Activated CD4-positive, CD25-positive, alpha-beta regulatory T cell treated with anti-CD3 and anti-CD28 coated beads, Interleukin-2, amount 50 U/mL, for 24 hours (primary cell): ENCODE results near the gene CD1D.
"Not testable (repeated sequence)": the region's sequence is repeated elsewhere in the genome, so short reads cannot be mapped to it uniquely, and the experiment has no call there.

ENCODE experiments used
- ATAC-seq, 2 donors: fragments of 150-1000 bp; cut with Tn5 transposase; one replicate each; pipeline ENCODE4 v1.10.0; 2021; ENCODE audit warnings: mild to moderate bottlenecking in 1 of 2, moderate library complexity in 1 of 2

The CD1D gene

DNA sequence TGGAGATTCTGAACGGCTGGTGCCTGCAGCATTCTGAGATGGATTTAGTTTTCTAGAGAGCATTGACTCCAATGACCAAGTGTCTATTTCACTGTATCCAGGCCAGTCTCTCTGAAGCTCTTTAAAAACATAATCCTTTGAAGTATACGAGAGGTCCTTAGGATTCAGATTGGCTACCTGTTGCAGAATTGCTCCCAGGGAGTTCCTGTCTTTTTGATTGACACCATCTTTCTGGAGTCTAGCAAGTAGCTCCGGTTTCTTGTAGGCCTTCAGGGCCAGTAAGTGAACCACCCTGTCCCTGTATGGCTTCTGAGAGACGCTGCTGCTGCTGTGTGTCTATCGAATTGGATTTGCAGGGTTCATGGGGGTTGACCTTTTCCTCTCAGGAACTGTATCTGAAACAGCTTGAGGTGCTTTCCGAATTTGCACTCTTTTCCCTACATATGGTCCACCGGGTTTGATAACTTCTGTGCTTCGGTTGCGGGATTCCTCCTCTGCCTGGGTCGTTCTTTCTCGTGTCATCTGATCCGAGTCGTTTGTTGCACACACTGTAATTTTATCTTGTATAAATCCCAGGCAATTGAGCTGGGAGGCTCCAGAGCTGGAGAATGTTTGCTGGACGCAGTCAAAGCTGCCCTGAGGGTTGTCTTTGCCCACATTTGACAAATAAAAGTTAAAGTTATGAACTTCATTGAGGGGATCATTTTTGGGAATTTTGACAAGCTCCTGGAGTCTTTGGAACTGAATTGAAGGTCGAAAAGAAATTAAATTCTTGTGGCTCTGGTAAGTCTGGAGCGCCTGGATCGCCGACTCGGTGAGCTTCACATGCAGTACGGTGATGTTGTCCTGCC is 3.6 kb upstream of the CD1D start:
- ATAC-seq: not testable (repeated sequence)

- peak; percentile 66 to 67 for ATAC-seq
These were observed 2.8 kb upstream of the CD1D start for GRCh38 chr1:158177700-158178450.

GRCh38 chr1:158179301-158180041 is 1.2 kb upstream of the CD1D start:
- ATAC-seq: peak in 1 of 2 donors; percentile 40

- ATAC-seq: no peak
These were observed 855 bp downstream of the CD1D start for GRCh38 chr1:158181577-158181922.

GRCh38 chr1:158185770-158186169 is 5.1 kb downstream of the CD1D start:
- no peak for ATAC-seq

GRCh38 chr1:158186180-158186579 is 5.5 kb downstream of the CD1D start:
- no peak for ATAC-seq

GRCh38 chr1:158188611-158189010 is 7.9 kb downstream of the CD1D start:
- no peak for ATAC-seq

DNA sequence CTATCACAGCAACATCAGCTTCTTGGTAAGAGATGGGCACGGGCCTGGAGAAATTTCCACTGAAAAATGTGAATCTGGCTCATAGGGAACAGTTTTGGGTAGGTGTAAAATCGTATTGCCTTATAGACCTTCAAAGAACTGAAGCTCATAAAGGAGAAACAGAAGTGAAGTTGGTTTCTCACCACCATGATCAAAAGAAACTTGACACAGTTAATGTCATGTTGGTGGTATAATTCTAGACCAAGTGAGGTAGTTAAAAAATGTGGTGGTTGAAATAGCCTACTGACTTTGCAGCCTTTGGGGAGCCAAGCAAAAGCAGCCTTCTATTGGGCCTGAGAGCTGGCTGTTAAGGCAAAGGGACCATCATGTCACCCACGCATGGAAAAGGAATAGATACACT is 8.9 kb downstream of the CD1D start:
- no peak for ATAC-seq

DNA sequence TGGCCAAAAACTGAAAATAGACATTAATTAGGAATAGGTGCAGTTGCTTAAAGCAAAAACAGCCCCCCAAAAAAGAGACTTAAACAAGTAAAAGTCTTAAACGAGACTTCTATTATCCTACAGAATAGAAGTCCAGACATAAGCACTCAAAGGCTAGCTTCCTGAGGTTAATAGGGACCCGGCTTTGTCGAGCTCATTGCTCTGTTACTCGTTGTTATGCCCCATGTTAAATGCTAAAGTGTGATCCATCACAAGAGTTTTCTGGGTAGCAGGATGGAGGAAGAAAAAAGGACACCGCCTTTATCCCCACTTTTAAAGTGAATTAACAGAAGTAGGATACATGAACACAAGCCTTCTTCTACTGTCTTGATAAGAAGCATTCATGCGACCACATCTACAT is 10.6 kb downstream of the CD1D start:
- no peak for ATAC-seq

- no peak for ATAC-seq
These were observed 15.8 kb downstream of the CD1D start for GRCh38 chr1:158196461-158196860.

DNA sequence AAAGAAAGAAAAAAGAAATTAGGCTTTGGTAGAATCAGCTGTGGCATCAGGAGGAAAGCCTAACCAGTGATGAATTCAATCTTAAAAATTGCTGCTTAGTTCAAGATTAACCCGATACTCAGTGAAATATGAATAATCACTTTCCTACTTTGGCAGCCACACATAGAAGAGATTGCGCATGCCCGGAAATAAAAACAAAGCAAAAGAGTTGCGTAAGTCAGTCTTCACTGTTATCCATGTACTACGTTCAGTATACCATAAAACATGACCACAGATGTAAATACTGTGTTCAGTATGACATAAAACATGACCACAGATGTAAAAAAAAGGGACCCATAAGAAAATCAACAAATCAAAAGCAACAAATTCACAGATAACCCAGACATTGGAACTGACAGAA is 19.2 kb downstream of the CD1D start:
- ATAC-seq: no peak

DNA sequence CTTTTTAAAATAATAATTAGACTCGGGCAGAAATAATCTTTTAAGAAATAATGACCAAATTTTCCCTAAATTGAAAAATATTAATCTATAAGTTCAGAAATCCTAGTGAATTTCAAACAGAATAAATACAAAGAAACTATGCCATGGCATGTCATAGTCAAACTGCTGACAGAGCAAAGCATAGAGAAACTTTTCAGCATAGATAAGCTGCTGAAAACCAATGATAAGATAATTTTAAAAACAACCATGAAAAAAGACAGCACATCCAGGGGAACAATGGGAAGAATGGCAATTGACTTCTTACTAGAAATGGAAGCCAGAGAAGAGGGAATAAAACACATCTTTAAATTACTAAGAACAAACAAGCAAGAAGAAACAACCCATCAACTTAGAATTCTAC is 19.8 kb downstream of the CD1D start:
- no peak for ATAC-seq

DNA sequence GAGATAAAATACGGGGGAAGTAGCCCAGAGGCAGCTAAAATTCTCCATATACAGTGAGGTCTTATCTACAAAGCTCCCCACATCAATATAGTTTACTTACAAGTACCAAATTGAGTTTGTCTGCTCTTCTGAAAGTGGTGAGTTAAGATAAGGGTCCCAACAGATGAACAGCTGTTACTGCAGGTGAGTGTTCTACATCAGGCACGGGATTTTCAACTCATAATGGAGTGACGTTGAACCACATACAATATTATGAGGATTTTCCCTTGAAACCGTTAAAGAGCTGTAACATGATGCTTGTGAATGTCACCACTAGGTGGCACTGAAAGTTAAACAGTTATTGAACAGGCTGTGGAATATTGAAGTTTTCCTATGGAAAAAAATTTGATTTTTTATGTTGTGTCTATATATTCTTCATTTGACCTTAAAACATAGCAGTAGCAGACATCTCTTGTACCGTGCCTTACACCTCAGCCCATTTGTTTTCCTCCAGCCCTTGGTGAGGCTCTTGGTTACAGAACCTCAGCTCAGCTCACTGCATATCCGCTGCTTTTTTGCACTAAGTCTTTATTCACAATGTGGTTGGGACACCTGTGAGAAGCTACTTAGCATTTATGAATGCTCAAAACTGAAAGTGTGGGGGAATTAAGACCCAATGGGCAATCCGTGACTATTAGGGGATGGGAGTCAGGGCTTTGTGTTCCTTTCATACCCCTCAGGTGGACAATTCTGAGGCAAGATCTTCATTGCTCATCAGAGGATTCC is 23.2 kb downstream of the CD1D start:
- peak; percentile 64 to 83 for ATAC-seq

- ATAC-seq: no peak
These were observed 23.7 kb downstream of the CD1D start for GRCh38 chr1:158204458-158204827.

DNA sequence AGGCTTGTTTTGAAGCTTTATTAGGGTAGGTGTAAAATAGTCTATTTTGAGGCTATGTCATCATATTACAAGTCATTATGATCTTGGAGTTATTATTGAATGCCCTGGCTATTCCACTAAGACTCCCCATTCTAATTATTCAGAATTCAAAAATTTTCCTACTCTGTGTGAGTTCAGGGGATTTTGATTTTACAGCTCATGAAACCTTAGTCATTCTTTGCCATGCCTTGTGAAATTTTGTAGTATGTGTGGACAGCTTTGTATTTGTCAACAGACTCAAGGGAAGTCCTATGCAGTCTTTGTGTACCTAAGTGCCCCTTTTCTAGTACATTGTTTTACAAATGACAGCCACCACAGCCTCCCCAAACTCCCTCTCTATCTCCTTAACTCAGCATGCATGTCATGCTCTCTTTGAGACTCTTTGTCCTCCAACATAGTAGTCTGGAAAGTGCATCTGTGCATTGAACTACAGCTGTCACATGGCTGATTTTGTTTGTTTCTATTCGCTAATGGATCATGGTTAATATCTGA is 28.0 kb downstream of the CD1D start:
- ATAC-seq: no peak

- no peak for ATAC-seq
These were observed 31.6 kb downstream of the CD1D start for GRCh38 chr1:158212320-158212719.

DNA sequence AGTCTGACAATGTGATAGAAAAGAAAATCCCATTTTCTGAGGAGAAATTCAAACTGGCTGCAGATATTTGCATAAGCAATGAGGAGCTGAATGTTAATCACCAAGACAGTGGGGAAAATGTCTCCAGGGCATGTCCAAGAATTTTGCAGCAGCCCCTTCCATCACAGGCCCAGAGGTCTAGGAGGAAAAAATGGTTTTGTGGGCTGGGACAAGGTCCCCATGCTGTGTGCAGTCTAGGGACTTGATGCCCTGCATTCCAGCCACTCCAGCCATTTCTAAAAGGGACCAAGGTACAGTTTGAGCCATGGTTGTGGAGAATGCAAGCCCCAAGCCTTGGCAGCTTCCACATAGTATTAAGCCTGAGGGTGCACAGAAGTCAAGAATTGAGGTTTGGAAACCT is 42.8 kb downstream of the CD1D start:
- ATAC-seq: not testable (repeated sequence)

DNA sequence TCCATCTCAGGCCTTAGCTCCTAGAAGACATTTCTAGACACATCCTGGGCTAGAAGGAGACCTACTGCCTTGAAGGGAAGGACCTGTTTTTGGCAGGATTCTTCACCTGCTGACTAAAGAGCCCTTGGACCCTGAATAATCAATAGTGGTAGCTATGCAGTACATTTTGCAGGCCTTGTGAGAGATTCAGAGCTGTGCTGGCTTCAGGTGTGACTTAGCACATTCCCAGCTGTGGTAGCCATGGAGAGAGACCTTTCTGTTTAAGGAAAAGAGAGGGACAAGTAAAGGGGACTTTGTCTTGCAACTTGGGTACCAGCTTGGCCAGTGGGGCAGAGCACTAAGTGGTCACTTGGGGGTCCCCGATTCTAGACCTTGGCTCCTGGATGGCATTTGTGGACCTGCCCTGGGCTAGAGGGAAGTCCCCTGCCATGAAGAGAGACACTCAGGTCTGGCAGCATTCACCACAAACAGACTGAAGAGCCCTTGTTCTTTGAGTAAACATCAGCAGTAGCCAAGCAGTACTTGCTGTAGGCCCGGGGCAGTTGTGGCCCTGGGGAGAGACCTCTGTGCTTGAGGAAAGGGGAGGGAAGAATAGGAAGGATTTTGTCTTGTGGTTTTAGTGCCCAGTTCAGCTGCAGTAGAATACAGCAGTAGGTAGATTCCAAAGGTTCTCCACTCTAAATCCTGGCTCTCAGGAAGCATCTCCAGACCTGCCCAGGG is 47.4 kb downstream of the CD1D start:
- ATAC-seq: no peak
